22Rv1 (cell line): ENCODE measurements around the gene MCM3.

Experiments used
- ZFX ChIP-seq: fragments of 450-650 bp; IDR thresholded peaks from 2 replicates; pipeline ENCODE4 v1.6.1; 2017; ENCODE audit warnings: antibody characterized with exemption, borderline replicate concordance
- TF ChIP-seq, protein P1 (sequence below): fragments of 450-650 bp; IDR thresholded peaks from 2 replicates; pipeline ENCODE4 v1.5.1; 2017; ENCODE audit warnings: mild to moderate bottlenecking

GRCh38 chr6:52307900-52308372, 23.4 kb upstream of the MCM3 start:
- TF ChIP-seq, protein P1, sequence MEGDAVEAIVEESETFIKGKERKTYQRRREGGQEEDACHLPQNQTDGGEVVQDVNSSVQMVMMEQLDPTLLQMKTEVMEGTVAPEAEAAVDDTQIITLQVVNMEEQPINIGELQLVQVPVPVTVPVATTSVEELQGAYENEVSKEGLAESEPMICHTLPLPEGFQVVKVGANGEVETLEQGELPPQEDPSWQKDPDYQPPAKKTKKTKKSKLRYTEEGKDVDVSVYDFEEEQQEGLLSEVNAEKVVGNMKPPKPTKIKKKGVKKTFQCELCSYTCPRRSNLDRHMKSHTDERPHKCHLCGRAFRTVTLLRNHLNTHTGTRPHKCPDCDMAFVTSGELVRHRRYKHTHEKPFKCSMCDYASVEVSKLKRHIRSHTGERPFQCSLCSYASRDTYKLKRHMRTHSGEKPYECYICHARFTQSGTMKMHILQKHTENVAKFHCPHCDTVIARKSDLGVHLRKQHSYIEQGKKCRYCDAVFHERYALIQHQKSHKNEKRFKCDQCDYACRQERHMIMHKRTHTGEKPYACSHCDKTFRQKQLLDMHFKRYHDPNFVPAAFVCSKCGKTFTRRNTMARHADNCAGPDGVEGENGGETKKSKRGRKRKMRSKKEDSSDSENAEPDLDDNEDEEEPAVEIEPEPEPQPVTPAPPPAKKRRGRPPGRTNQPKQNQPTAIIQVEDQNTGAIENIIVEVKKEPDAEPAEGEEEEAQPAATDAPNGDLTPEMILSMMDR = no peak
- TF ChIP-seq ZFX = no peak
